ENCODE results near the gene CYP4B1. TPM values are rescaled to one million over a fixed set of nuclear protein-coding genes. Genes with fewer than 3 reads are reported as not detected.
"Not testable (repeated sequence)": the region's sequence is repeated elsewhere in the genome, so short reads cannot be mapped to it uniquely, and the experiment has no call there.

The CYP4B1 gene
- total RNA-seq, 1 donor from 2014 or later, result not detected

- Mint-ChIP-seq H3K4me3 (ENCODE audit: unreplicated experiment) (no peak overlapping the region), H3K36me3 (ENCODE audit: low read depth) (no peaks in the 10 kb centered on the region), H3K27ac (ENCODE audit: unreplicated experiment) (no peak overlapping the region), H3K27me3 (ENCODE audit: low read depth) (no peaks in the 10 kb centered on the region), H3K4me1 (ENCODE audit: low read depth) (no peaks in the 10 kb centered on the region), H3K9me3 (ENCODE audit: low read depth) (peaks cover 35% of the 10 kb centered on the region)
- DNase-seq (ENCODE audit: low spot score), result no peak
- no peak for TF ChIP-seq CTCF (IDR thresholded peaks at IDR 0.05)
Measured at GRCh38 chr1:46772571-46772970, 26.3 kb upstream of the CYP4B1 start.

GRCh38 chr1:46774297-46774696, 24.5 kb upstream of the CYP4B1 start:
- no peak for TF ChIP-seq CTCF (IDR thresholded peaks at IDR 0.05)
- DNase-seq (ENCODE audit: low spot score), result no peak
- Mint-ChIP-seq H3K9me3 (ENCODE audit: low read depth) (peaks cover 30% of the 10 kb centered on the region), H3K27ac (ENCODE audit: unreplicated experiment) (no peak overlapping the region), H3K27me3 (ENCODE audit: low read depth) (no peaks in the 10 kb centered on the region), H3K4me1 (ENCODE audit: low read depth) (no peaks in the 10 kb centered on the region), H3K36me3 (ENCODE audit: low read depth) (no peaks in the 10 kb centered on the region), H3K4me3 (ENCODE audit: unreplicated experiment) (no peak overlapping the region)

- not testable (repeated sequence) for H3K4me3 Mint-ChIP-seq (ENCODE audit: unreplicated experiment); H3K27ac Mint-ChIP-seq (ENCODE audit: unreplicated experiment); DNase-seq (ENCODE audit: low spot score); H3K4me1 Mint-ChIP-seq (ENCODE audit: low read depth); H3K36me3 Mint-ChIP-seq (ENCODE audit: low read depth); H3K27me3 Mint-ChIP-seq (ENCODE audit: low read depth)
- H3K9me3 Mint-ChIP-seq (ENCODE audit: low read depth), result peaks cover 19% of the 10 kb centered on the region
Measured at GRCh38 chr1:46778456-46778855, 20.4 kb upstream of the CYP4B1 start.

GRCh38 chr1:46784666-46785065, 14.2 kb upstream of the CYP4B1 start:
- no peak for TF ChIP-seq CTCF (IDR thresholded peaks at IDR 0.05)
- no peaks in the 10 kb centered on the region for H3K27me3 Mint-ChIP-seq (ENCODE audit: low read depth)

GRCh38 chr1:46788634-46789033, 10.2 kb upstream of the CYP4B1 start:
- H3K4me1 Mint-ChIP-seq (ENCODE audit: low read depth); H3K27me3 Mint-ChIP-seq (ENCODE audit: low read depth); H3K9me3 Mint-ChIP-seq (ENCODE audit: low read depth); H3K36me3 Mint-ChIP-seq (ENCODE audit: low read depth); H3K27ac Mint-ChIP-seq (ENCODE audit: unreplicated experiment); H3K4me3 Mint-ChIP-seq (ENCODE audit: unreplicated experiment); DNase-seq (ENCODE audit: low spot score): not testable (repeated sequence)

More at GRCh38 chr1:46784666-46785065, 14.2 kb upstream of the CYP4B1 start:
- Mint-ChIP-seq H3K4me3 (ENCODE audit: unreplicated experiment) (no peak overlapping the region), H3K36me3 (ENCODE audit: low read depth) (no peaks in the 10 kb centered on the region), H3K9me3 (ENCODE audit: low read depth) (peaks cover 20% of the 10 kb centered on the region), H3K4me1 (ENCODE audit: low read depth) (no peaks in the 10 kb centered on the region), H3K27ac (ENCODE audit: unreplicated experiment) (no peak overlapping the region)
- DNase-seq (ENCODE audit: low spot score), result no peak

GRCh38 chr1:46790446-46791101, 8.3 kb upstream of the CYP4B1 start:
- Mint-ChIP-seq H3K27me3 (ENCODE audit: low read depth) (no peaks in the 10 kb centered on the region), H3K4me3 (ENCODE audit: unreplicated experiment) (no peak overlapping the region), H3K27ac (ENCODE audit: unreplicated experiment) (no peak overlapping the region), H3K36me3 (ENCODE audit: low read depth) (no peaks in the 10 kb centered on the region), H3K9me3 (ENCODE audit: low read depth) (peaks cover 4% of the 10 kb centered on the region), H3K4me1 (ENCODE audit: low read depth) (no peaks in the 10 kb centered on the region)
- no peak for DNase-seq (ENCODE audit: low spot score)
- TF ChIP-seq CTCF (IDR thresholded peaks at IDR 0.05), result no peak

All from chondrocyte (in vitro differentiated cells).